RWPE1 (cell line): Measurements from ENCODE around the gene TMEM69.

Experiments
- CTCF ChIA-PET: fragments of 350-600 bp; sonication (Branson Sonifier 250); formaldehyde crosslinking; extraction: SDS; loops from one replicate; lab custom pipeline; 2021; lab: Yijun Ruan, JAX
- POLR2A ChIA-PET: fragments of 400-600 bp; formaldehyde crosslinking; extraction: SDS; loops from one replicate; lab custom pipeline; 2020; ENCODE audit warnings: antibody characterized with exemption; ENCODE audit not compliant: low non-redundant PET; lab: Yijun Ruan, JAX
- DNase-seq: peaks from one replicate; pipeline ENCODE4 v3.0.0; 2012; ENCODE audit warnings: low spot score
- H3K27ac ChIP-seq: fragments of 450-650 bp; 2 replicates; pipeline ENCODE4 v1.5.1; 2017
- TF ChIP-seq, protein P1 (sequence below): fragments of 450-650 bp; conservative IDR thresholded peaks from 2 replicates; pipeline ENCODE4 v1.5.1; 2017; ENCODE audit warnings: low read depth, mild to moderate bottlenecking

The TMEM69 gene

DNA sequence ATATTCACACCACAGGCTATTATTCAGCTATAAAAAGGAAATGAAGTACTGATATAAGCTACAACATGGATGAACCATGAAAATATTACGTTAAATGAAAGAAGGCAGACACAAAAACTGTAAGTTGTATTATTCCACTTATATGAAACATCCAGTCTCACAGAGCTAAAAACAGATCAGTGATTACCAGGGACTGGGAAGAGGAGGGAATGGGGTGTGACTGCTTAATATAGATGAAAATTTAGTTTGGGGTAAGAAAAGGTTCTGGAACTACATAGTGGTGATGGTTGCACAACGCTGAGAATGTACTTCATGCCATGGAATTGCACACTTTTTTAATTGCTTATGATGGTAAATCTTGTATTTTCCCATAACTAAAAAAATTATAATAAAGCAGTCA lies 21.1 kb upstream of the TMEM69 start:
- POLR2A ChIA-PET = no interaction called here
- CTCF ChIA-PET = no interaction called here

DNA sequence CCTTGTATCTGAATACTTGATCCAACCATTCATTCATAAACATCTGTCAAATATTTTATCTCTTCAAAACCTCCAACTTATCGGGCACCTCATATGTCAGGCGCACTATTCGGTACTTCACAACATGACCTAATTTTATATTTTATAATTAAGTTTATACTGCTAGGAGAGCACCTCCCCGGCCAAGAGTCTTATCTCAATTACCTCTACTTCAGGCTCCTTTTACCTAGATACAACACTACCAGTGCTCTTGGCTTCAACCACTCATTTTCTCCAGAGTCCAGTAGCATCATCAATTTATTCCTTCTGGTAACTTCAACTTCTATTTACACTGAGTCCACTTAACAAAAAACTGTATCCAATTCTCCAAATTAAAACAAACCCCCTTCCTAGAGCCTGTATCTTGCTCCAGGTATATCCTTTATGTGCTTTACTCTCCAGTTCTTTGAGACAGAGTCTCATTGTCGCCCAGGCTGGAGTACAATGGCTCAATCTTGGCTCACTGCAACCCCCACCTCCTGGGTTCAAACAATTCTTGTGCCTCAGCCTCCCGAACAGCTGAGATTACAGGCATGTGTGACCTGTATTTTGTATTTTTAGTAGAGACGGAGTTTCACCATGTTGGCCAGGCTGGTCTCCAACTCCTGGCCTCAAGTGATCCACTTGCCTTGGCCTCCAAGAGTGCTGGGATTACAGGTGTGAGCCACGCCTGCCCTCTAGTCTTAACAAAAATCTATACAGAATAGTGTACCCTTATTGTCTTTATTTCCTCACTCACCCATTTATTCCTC lies 20.5 kb upstream of the TMEM69 start:
- TF ChIP-seq, protein P1, sequence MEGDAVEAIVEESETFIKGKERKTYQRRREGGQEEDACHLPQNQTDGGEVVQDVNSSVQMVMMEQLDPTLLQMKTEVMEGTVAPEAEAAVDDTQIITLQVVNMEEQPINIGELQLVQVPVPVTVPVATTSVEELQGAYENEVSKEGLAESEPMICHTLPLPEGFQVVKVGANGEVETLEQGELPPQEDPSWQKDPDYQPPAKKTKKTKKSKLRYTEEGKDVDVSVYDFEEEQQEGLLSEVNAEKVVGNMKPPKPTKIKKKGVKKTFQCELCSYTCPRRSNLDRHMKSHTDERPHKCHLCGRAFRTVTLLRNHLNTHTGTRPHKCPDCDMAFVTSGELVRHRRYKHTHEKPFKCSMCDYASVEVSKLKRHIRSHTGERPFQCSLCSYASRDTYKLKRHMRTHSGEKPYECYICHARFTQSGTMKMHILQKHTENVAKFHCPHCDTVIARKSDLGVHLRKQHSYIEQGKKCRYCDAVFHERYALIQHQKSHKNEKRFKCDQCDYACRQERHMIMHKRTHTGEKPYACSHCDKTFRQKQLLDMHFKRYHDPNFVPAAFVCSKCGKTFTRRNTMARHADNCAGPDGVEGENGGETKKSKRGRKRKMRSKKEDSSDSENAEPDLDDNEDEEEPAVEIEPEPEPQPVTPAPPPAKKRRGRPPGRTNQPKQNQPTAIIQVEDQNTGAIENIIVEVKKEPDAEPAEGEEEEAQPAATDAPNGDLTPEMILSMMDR = no peak
- ChIA-PET CTCF (no interaction called here), POLR2A (no interaction called here)
- no peak for DNase-seq
- no peak overlapping the region for H3K27ac ChIP-seq

More for the DNA sequence above, 21.1 kb upstream of the TMEM69 start:
- no peak overlapping the region for H3K27ac ChIP-seq
- no peak for DNase-seq
- TF ChIP-seq, protein P1 = no peak

DNA sequence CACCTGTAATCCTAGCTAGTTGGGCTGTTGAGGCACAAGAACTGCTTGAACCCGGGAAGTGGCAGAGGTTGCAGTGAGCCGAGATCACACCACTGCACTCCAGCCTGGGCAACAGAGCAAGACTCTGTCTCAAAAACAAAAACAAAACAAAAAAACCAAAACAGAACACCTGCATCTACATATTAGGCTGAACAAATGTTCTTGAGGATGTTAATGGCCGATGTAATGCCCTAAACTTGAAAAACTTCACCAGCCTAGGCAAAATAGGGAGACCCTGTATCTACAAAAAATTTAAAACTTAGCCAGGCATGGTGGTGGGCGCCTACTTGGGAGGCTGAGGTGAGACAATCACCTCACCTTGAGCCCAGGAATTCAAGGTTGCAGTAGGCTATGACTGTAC lies 19.5 kb upstream of the TMEM69 start:
- no peak for DNase-seq
- POLR2A ChIA-PET = no interaction called here
- TF ChIP-seq, protein P1 = no peak
- H3K27ac ChIP-seq = no peak overlapping the region
- CTCF ChIA-PET = no interaction called here

- CTCF ChIA-PET = no interaction called here
- TF ChIP-seq, protein P1 = no peak
- no peak for DNase-seq
- H3K27ac ChIP-seq = no peak overlapping the region
- POLR2A ChIA-PET = no interaction called here
These were observed 18.6 kb upstream of the TMEM69 start for GRCh38 chr1:45669379-45669778.

GRCh38 chr1:45669859-45670655 lies 17.9 kb upstream of the TMEM69 start:
- TF ChIP-seq, protein P1 = no peak
- no peak overlapping the region for H3K27ac ChIP-seq
- ChIA-PET POLR2A (no interaction called here), CTCF (no interaction called here)
- DNase-seq = no peak

- ChIA-PET CTCF (interaction anchor here (0.7 kb wide), 1 partner anchor 10 kb away, joined by 3 read pairs; no protein-coding TSS in a partner anchor), POLR2A (interaction anchor here (1.2 kb wide), 1 partner anchor 12 kb away, joined by 4 read pairs; the partner anchor contains the start of gene GPBP1L1)
- no peak overlapping the region for H3K27ac ChIP-seq
- DNase-seq = no peak
- TF ChIP-seq, protein P1 = no peak
These were observed 14.0 kb upstream of the TMEM69 start for GRCh38 chr1:45673956-45674355.
